ENCODE measurements around the gene DNAL4. TPM values are rescaled to one million over a fixed set of nuclear protein-coding genes. Genes with fewer than 3 reads are reported as not detected.

DNAL4 gene
- total and polyA plus RNA-seq, 10 of the 15 experiments (the other 5 are each of a cell fraction or from before 2014, with no cell fraction given) = 0.35 to 8.5 (median 6.3) TPM; not detected in 1

GRCh38 chr22:38753948-38754750, 39.8 kb downstream of the DNAL4 start (continued):
- TF ChIP-seq HDAC6 (IDR thresholded peaks at IDR 0.05; ENCODE audit: unreplicated experiment) (no peak), MEF2A (IDR thresholded peaks at IDR 0.05; ENCODE audit: insufficient read depth, low read depth, low read length) (no peak), E2F8 (IDR thresholded peaks at IDR 0.05; ENCODE audit: low read depth, partially characterized antibody) (no peak), CTCF (IDR thresholded peaks at IDR 0.05 in 2 of 3, conservative IDR thresholded peaks at IDR 0.05 in 1 of 3; ENCODE audit: control insufficient read depth in 2 of 3, extremely low read depth in 1 of 3, insufficient read depth in 1 of 3, low read depth in 3 of 3, low read length in 3 of 3) (0 out of 6 replicates have a peak, but pooled peaks of 1 of the 3 experiments have one; percentile 3), BMI1 (IDR thresholded peaks at IDR 0.05; ENCODE audit: borderline replicate concordance) (no peak), POU2F2 (IDR thresholded peaks at IDR 0.05; ENCODE audit: borderline replicate concordance, low read depth, low read length) (peak; percentile 9; the same call in 1 of the 3 replicates), ZNF217 (IDR thresholded peaks at IDR 0.05) (no peak), ZNF384 (IDR thresholded peaks at IDR 0.05; ENCODE audit: borderline replicate concordance, low read depth, low read length) (no peak)
